Hepatic stellate cell (primary cell): Measurements from ENCODE around the gene PPP1R27.
A peak's percentile ranks its signal among the peaks of the same experiment; 100 is the strongest.

Experiments used
- DNase-seq: peaks from one replicate; pipeline ENCODE4 v3.0.0; 2011; ENCODE audit warnings: low spot score

Gene PPP1R27

GRCh38 chr17:81860756-81861568 is 26.1 kb upstream of the PPP1R27 start:
- peak; percentile 100 for DNase-seq

- DNase-seq, result no peak
Measured at GRCh38 chr17:81859906-81860755, 25.3 kb upstream of the PPP1R27 start, which contains the start of gene P4HB. Gene P4HB (minus strand): TSS chr17:81860535. CDS start chr17:81860471, 64 bp downstream.

GRCh38 chr17:81858967-81859905 is 24.4 kb upstream of the PPP1R27 start:
- DNase-seq, result no peak

- no peak for DNase-seq
Measured at GRCh38 chr17:81858170-81858966, 23.5 kb upstream of the PPP1R27 start.

GRCh38 chr17:81854974-81855774 is 20.3 kb upstream of the PPP1R27 start:
- no peak for DNase-seq

- DNase-seq, result no peak
Measured at GRCh38 chr17:81852237-81852636, 17.4 kb upstream of the PPP1R27 start.

GRCh38 chr17:81851423-81851822 is 16.6 kb upstream of the PPP1R27 start:
- DNase-seq, result no peak

- DNase-seq, result no peak
Measured at GRCh38 chr17:81849457-81849856, 14.6 kb upstream of the PPP1R27 start.

GRCh38 chr17:81846743-81847689 is 12.2 kb upstream of the PPP1R27 start:
- no peak for DNase-seq

- DNase-seq, result no peak
Measured at GRCh38 chr17:81845881-81846742, 11.3 kb upstream of the PPP1R27 start.

GRCh38 chr17:81845361-81845760 is 10.5 kb upstream of the PPP1R27 start:
- no peak for DNase-seq

GRCh38 chr17:81844887-81845286 is 10.0 kb upstream of the PPP1R27 start:
- no peak for DNase-seq

GRCh38 chr17:81844327-81844851 is 9.5 kb upstream of the PPP1R27 start:
- no peak for DNase-seq

- no peak for DNase-seq
Measured at GRCh38 chr17:81843713-81844326, 9.0 kb upstream of the PPP1R27 start.

GRCh38 chr17:81842725-81843504 is 8.1 kb upstream of the PPP1R27 start:
- DNase-seq, result no peak

GRCh38 chr17:81842378-81842724 is 7.5 kb upstream of the PPP1R27 start:
- DNase-seq, result no peak

GRCh38 chr17:81841866-81842265 is 7.0 kb upstream of the PPP1R27 start:
- DNase-seq, result no peak
